ENCODE data around the gene C6orf89.

C6orf89 gene

GRCh38 chr6:36920049-36920448 is 34.3 kb downstream of the C6orf89 start:
- in situ Hi-C loops (cut with HindIII; ENCODE audit: low pct_ligation_motif_present, low sequenced_read_pairs) = no loop called here
- no peak for DNase-seq

DNA sequence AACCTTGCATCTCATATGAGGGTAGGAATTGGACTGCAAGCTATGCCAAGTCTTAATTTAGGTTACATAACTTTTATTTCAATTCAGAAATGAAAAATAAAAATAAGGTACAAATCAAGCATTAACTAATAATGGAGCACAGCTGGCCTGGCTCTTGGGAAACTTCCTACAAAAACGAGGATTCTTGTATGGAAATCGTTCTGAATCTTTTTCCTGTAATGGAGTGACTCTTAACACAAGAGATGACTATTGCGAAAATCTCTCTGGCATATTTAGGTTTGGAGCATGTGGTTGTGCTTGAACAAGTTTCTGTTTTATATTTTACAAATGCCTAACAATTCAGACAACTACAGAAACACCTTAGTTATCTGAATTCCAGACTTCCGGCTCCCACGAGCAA is 34.8 kb downstream of the C6orf89 start:
- no peak overlapping the region for H3K4me3 ChIP-seq (ENCODE audit: low read depth, low read length)
- H3K27ac ChIP-seq = no peak overlapping the region
- TF ChIP-seq, protein P1, sequence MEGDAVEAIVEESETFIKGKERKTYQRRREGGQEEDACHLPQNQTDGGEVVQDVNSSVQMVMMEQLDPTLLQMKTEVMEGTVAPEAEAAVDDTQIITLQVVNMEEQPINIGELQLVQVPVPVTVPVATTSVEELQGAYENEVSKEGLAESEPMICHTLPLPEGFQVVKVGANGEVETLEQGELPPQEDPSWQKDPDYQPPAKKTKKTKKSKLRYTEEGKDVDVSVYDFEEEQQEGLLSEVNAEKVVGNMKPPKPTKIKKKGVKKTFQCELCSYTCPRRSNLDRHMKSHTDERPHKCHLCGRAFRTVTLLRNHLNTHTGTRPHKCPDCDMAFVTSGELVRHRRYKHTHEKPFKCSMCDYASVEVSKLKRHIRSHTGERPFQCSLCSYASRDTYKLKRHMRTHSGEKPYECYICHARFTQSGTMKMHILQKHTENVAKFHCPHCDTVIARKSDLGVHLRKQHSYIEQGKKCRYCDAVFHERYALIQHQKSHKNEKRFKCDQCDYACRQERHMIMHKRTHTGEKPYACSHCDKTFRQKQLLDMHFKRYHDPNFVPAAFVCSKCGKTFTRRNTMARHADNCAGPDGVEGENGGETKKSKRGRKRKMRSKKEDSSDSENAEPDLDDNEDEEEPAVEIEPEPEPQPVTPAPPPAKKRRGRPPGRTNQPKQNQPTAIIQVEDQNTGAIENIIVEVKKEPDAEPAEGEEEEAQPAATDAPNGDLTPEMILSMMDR (IDR thresholded peaks at IDR 0.05; ENCODE audit: low read depth, low read length, missing control alignments) = no peak
- no peaks in the 10 kb centered on the region for H3K27me3 ChIP-seq (replicated peaks)
- in situ Hi-C loops (cut with HindIII; ENCODE audit: low pct_ligation_motif_present, low sequenced_read_pairs) = no loop called here
- peaks cover 23% of the 10 kb centered on the region for H3K36me3 ChIP-seq (replicated peaks)
- no peak for DNase-seq

More at GRCh38 chr6:36920049-36920448, 34.3 kb downstream of the C6orf89 start:
- H3K27ac ChIP-seq = no peak overlapping the region
- peaks cover 23% of the 10 kb centered on the region for H3K36me3 ChIP-seq (replicated peaks)
- H3K4me3 ChIP-seq (ENCODE audit: low read depth, low read length) = no peak overlapping the region
- TF ChIP-seq, protein P1 (IDR thresholded peaks at IDR 0.05; ENCODE audit: low read depth, low read length, missing control alignments) = no peak
- no peaks in the 10 kb centered on the region for H3K27me3 ChIP-seq (replicated peaks)

- no peak for DNase-seq
- in situ Hi-C loops (cut with HindIII; ENCODE audit: low pct_ligation_motif_present, low sequenced_read_pairs) = no loop called here
- Histone ChIP-seq H3K27ac (no peak overlapping the region), H3K27me3 (replicated peaks) (no peaks in the 10 kb centered on the region), H3K36me3 (replicated peaks) (peaks cover 11% of the 10 kb centered on the region), H3K4me3 (ENCODE audit: low read depth, low read length) (no peak overlapping the region)
- TF ChIP-seq, protein P1 (IDR thresholded peaks at IDR 0.05; ENCODE audit: low read depth, low read length, missing control alignments) = no peak
These were observed 38.4 kb downstream of the C6orf89 start for GRCh38 chr6:36924131-36924530.

DNA sequence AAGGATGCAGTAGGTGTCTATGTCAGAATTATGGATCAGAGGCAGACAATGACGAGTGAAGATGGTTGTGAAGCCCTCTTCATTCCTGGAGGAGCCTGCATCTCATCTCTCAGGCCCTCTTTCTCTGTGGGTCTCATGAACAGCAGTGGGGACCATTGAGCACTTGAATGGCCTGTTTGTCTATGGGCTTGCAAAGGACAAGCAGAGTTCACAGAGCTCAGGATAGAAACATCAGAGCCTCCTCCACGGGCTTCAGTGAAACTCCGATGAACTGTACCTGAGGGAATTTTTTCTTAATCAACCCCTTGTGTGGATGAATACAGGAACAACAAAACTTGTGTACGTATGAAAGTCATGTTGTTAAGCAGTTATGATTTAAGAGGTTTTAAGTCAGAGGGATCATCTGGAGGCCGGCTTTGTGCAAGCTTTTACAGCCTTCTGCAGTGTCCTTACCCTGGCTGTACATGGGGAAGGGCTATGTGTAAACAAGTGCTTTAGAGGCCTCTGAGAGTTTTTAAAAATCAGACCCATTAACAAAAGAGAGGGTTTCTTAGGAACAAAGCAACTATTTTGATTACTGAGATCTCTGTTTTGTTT is 39.1 kb downstream of the C6orf89 start:
- no peak for DNase-seq
- TF ChIP-seq, protein P1 (IDR thresholded peaks at IDR 0.05; ENCODE audit: low read depth, low read length, missing control alignments) = no peak
- Histone ChIP-seq H3K4me3 (ENCODE audit: low read depth, low read length) (no peak overlapping the region), H3K27me3 (replicated peaks) (no peaks in the 10 kb centered on the region), H3K27ac (no peak overlapping the region), H3K36me3 (replicated peaks) (peaks cover 6% of the 10 kb centered on the region)
- in situ Hi-C loops (cut with HindIII; ENCODE audit: low pct_ligation_motif_present, low sequenced_read_pairs) = no loop called here

DNA sequence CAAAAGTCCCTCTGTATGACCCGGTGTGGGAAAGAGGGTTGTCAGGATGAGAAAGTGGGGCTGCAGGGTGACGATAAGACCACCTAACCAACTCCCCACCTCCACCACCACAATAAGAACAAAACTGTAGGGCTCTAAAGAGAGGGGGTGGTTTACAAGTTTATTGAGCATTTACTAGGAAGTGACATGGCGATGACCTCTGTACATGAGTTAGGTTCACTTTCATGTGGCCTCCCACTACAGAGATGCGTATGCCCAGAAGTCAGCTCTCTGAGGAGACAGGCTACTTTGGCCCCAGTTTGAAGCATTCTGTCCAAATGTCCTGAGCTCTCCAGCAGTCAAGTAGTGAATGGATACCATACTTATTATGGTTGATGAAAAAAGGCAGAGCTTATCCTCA is 40.1 kb downstream of the C6orf89 start:
- H3K4me3 ChIP-seq (ENCODE audit: low read depth, low read length) = no peak overlapping the region
- TF ChIP-seq, protein P1 (IDR thresholded peaks at IDR 0.05; ENCODE audit: low read depth, low read length, missing control alignments) = no peak
- H3K36me3 ChIP-seq (replicated peaks) = peaks cover 2% of the 10 kb centered on the region
- no peaks in the 10 kb centered on the region for H3K27me3 ChIP-seq (replicated peaks)
- H3K27ac ChIP-seq = no peak overlapping the region
- in situ Hi-C loops (cut with HindIII; ENCODE audit: low pct_ligation_motif_present, low sequenced_read_pairs) = no loop called here
- DNase-seq = no peak

Measured in brain microvascular endothelial cell (primary cell).